Panc1 (cell line): ENCODE results near the gene PDYN.

Experiments
- POLR2AphosphoS5 ChIP-seq: IDR thresholded peaks from 2 replicates; pipeline ENCODE4 v1.6.1; 2012; ENCODE audit warnings: mild to moderate bottlenecking, low read depth, low read length, moderate library complexity
- SIN3A ChIP-seq: IDR thresholded peaks from 2 replicates; pipeline ENCODE4 v1.6.1; 2012; ENCODE audit warnings: low read depth, mild to moderate bottlenecking, low read length, moderate library complexity, borderline replicate concordance; ENCODE audit not compliant: insufficient read depth
- TF ChIP-seq, protein P1 (sequence below): fragments of 450-650 bp; IDR thresholded peaks from 2 replicates; pipeline ENCODE4 v1.5.1; 2017; ENCODE audit warnings: mild to moderate bottlenecking
- TF ChIP-seq, protein P2 (sequence below), 2 experiments: IDR thresholded peaks; 2 replicates each; pipeline ENCODE4 v1.6.1; 2011 to 2012; ENCODE audit warnings: low read depth in 2 of 2, control low read depth in 1 of 2, low read length in 1 of 2, mild to moderate bottlenecking in 1 of 2, moderate library complexity in 1 of 2; ENCODE audit not compliant: insufficient read depth in 1 of 2

DNA sequence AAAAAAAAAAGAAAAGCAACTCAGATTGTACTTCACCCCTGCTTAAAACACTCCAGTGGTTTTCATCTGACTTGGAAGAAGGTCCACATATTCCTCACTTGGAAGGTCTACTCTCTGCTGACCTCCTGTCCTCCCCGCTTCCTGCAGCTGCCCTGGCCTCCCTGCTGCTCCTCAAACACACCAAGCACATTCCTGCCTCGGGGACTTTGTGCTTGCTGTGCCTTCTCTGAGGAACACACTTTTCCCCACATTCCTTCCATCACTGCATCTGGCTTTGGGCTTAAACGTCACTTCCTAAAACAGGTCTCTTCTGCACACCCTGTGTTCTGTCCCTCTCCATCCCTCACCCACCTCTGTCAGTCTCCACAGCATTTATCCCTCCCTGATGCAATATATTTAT is 4.9 kb upstream of the PDYN start:
- TF ChIP-seq, protein P1, sequence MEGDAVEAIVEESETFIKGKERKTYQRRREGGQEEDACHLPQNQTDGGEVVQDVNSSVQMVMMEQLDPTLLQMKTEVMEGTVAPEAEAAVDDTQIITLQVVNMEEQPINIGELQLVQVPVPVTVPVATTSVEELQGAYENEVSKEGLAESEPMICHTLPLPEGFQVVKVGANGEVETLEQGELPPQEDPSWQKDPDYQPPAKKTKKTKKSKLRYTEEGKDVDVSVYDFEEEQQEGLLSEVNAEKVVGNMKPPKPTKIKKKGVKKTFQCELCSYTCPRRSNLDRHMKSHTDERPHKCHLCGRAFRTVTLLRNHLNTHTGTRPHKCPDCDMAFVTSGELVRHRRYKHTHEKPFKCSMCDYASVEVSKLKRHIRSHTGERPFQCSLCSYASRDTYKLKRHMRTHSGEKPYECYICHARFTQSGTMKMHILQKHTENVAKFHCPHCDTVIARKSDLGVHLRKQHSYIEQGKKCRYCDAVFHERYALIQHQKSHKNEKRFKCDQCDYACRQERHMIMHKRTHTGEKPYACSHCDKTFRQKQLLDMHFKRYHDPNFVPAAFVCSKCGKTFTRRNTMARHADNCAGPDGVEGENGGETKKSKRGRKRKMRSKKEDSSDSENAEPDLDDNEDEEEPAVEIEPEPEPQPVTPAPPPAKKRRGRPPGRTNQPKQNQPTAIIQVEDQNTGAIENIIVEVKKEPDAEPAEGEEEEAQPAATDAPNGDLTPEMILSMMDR, result no peak
- TF ChIP-seq, protein P2, sequence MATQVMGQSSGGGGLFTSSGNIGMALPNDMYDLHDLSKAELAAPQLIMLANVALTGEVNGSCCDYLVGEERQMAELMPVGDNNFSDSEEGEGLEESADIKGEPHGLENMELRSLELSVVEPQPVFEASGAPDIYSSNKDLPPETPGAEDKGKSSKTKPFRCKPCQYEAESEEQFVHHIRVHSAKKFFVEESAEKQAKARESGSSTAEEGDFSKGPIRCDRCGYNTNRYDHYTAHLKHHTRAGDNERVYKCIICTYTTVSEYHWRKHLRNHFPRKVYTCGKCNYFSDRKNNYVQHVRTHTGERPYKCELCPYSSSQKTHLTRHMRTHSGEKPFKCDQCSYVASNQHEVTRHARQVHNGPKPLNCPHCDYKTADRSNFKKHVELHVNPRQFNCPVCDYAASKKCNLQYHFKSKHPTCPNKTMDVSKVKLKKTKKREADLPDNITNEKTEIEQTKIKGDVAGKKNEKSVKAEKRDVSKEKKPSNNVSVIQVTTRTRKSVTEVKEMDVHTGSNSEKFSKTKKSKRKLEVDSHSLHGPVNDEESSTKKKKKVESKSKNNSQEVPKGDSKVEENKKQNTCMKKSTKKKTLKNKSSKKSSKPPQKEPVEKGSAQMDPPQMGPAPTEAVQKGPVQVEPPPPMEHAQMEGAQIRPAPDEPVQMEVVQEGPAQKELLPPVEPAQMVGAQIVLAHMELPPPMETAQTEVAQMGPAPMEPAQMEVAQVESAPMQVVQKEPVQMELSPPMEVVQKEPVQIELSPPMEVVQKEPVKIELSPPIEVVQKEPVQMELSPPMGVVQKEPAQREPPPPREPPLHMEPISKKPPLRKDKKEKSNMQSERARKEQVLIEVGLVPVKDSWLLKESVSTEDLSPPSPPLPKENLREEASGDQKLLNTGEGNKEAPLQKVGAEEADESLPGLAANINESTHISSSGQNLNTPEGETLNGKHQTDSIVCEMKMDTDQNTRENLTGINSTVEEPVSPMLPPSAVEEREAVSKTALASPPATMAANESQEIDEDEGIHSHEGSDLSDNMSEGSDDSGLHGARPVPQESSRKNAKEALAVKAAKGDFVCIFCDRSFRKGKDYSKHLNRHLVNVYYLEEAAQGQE (IDR thresholded peaks at IDR 0.05; ENCODE audit: insufficient read depth in 1 of 2, low read depth in 2 of 2, low read length in 1 of 2), result no peak
- TF ChIP-seq POLR2AphosphoS5, result no peak
- TF ChIP-seq SIN3A, result no peak
